H9 (cell line): ENCODE results near the gene ITIH5. TPM values are rescaled to one million over a fixed set of nuclear protein-coding genes. Genes with fewer than 3 reads are reported as not detected.

Source experiments
- DNase-seq: peaks from one replicate; pipeline ENCODE4 v3.0.0-alpha.2; 2017
- H2AFZ ChIP-seq: one replicate; pipeline ENCODE4 v1.6.1; 2013; ENCODE audit warnings: mild to moderate bottlenecking, low read length, control low read depth, moderate library complexity
- H2AK5ac ChIP-seq: 2 replicates; pipeline ENCODE4 v1.6.1; 2013; ENCODE audit warnings: low read length, control low read depth, mixed read lengths; ENCODE audit not compliant: insufficient read length
- H2BK120ac ChIP-seq: one replicate; pipeline ENCODE4 v1.6.1; 2013; ENCODE audit warnings: low read depth, mild to moderate bottlenecking, low read length, control low read depth, inconsistent platforms; ENCODE audit not compliant: poor library complexity, severe bottlenecking
- H2BK12ac ChIP-seq: 2 replicates; pipeline ENCODE4 v1.6.1; 2013; ENCODE audit warnings: low read length, control low read depth, mixed read lengths, low read depth; ENCODE audit not compliant: insufficient read length
- H2BK15ac ChIP-seq: 2 replicates; pipeline ENCODE4 v1.6.1; 2013; ENCODE audit warnings: low read depth, low read length, control low read depth
- H2BK20ac ChIP-seq: one replicate; pipeline ENCODE4 v1.6.1; 2013; ENCODE audit warnings: low read depth, mild to moderate bottlenecking, low read length, control low read depth, inconsistent platforms; ENCODE audit not compliant: poor library complexity, severe bottlenecking
- H2BK5ac ChIP-seq: 2 replicates; pipeline ENCODE4 v1.6.1; 2013; ENCODE audit warnings: low read length, control low read depth, mixed read lengths; ENCODE audit not compliant: insufficient read length
- H3K14ac ChIP-seq: 2 replicates; pipeline ENCODE4 v1.6.1; 2013; ENCODE audit warnings: low read length, control low read depth; ENCODE audit not compliant: insufficient read depth
- H3K18ac ChIP-seq: 2 replicates; pipeline ENCODE4 v1.6.1; 2013; ENCODE audit warnings: low read depth, mild to moderate bottlenecking, mixed read lengths, low read length, control low read depth; ENCODE audit not compliant: insufficient read length
- H3K23ac ChIP-seq: 2 replicates; pipeline ENCODE4 v1.6.1; 2013; ENCODE audit warnings: low read length, control low read depth, mixed read lengths, low read depth; ENCODE audit not compliant: insufficient read length
- H3K23me2 ChIP-seq: 2 replicates; pipeline ENCODE4 v1.6.1; 2013; ENCODE audit warnings: low read depth, mild to moderate bottlenecking, mixed read lengths, low read length, control low read depth; ENCODE audit not compliant: insufficient read length, poor library complexity, severe bottlenecking
- H3K27ac ChIP-seq: 2 replicates; pipeline ENCODE4 v1.5.1; 2013; ENCODE audit warnings: low read length, control low read depth, mixed read lengths, low read depth; ENCODE audit not compliant: insufficient read length
- H3K27me3 ChIP-seq: 2 replicates; pipeline ENCODE4 v1.6.1; 2013; ENCODE audit warnings: low read length, control low read depth, inconsistent platforms; ENCODE audit not compliant: insufficient read depth
- H3K4ac ChIP-seq: 2 replicates; pipeline ENCODE4 v1.6.1; 2013; ENCODE audit warnings: low read depth, mild to moderate bottlenecking, control low read depth, inconsistent platforms, low read length, moderate library complexity
- H3K4me1 ChIP-seq: 2 replicates; pipeline ENCODE4 v1.6.1; 2013; ENCODE audit warnings: low read length, control low read depth, inconsistent platforms; ENCODE audit not compliant: insufficient read depth
- H3K4me2 ChIP-seq: 2 replicates; pipeline ENCODE4 v1.6.1; 2013; ENCODE audit warnings: low read length, control low read depth, mixed read lengths; ENCODE audit not compliant: insufficient read length, insufficient read depth
- H3K56ac ChIP-seq: 2 replicates; pipeline ENCODE4 v1.6.1; 2013; ENCODE audit warnings: low read depth, mild to moderate bottlenecking, mixed read lengths, low read length, control low read depth; ENCODE audit not compliant: insufficient read length
- H3K79me1 ChIP-seq: 2 replicates; pipeline ENCODE4 v1.6.1; 2013; ENCODE audit warnings: low read depth, mild to moderate bottlenecking, moderate library complexity, low read length, control low read depth, inconsistent platforms; ENCODE audit not compliant: insufficient read depth, poor library complexity, severe bottlenecking
- H3K79me2 ChIP-seq: 2 replicates; pipeline ENCODE4 v1.6.1; 2013; ENCODE audit warnings: low read length, control low read depth, inconsistent platforms; ENCODE audit not compliant: insufficient read depth
- H3K9ac ChIP-seq: 2 replicates; pipeline ENCODE4 v1.6.1; 2013; ENCODE audit warnings: low read length, control low read depth, mixed read lengths; ENCODE audit not compliant: insufficient read length; ENCODE audit errors: extremely low read depth
- H3K9me3 ChIP-seq: one replicate; pipeline ENCODE4 v1.6.1; 2013; ENCODE audit warnings: low read depth, low read length, inconsistent platforms; ENCODE audit not compliant: control insufficient read depth
- H3T11ph ChIP-seq: one replicate; pipeline ENCODE4 v1.6.1; 2013; ENCODE audit warnings: mild to moderate bottlenecking, low read length, control low read depth, inconsistent platforms
- H4K20me1 ChIP-seq: one replicate; pipeline ENCODE4 v1.6.1; 2013; ENCODE audit not compliant: control insufficient read depth, insufficient read length, insufficient read depth
- H4K5ac ChIP-seq: 2 replicates; pipeline ENCODE4 v1.6.1; 2013; ENCODE audit warnings: low read depth, mild to moderate bottlenecking, mixed read lengths, low read length, control low read depth; ENCODE audit not compliant: insufficient read length
- H4K8ac ChIP-seq: replicated peaks from 2 replicates; pipeline ENCODE4 v1.6.1; 2013; ENCODE audit warnings: low read length, control low read depth, mixed read lengths, low read depth; ENCODE audit not compliant: insufficient read length
- H4K91ac ChIP-seq: 2 replicates; pipeline ENCODE4 v1.6.1; 2013; ENCODE audit warnings: low read depth, mild to moderate bottlenecking, moderate library complexity, mixed read lengths, low read length, control low read depth; ENCODE audit not compliant: insufficient read length
- H3K27ac Mint-ChIP-seq, 3 experiments: 2 replicates in 2 of 3; 3 replicates in 1 of 3; pipeline ENCODE4 v1.8.0; 2020 to 2021; ENCODE audit warnings: mixed read lengths in 3 of 3, mild to moderate bottlenecking in 1 of 3, moderate library complexity in 1 of 3
- H3K27me3 Mint-ChIP-seq: 2 replicates; pipeline ENCODE4 v1.8.0; 2021; ENCODE audit warnings: low read depth, mild to moderate bottlenecking, moderate library complexity, mixed read lengths
- H3K36me3 Mint-ChIP-seq, 3 experiments: 2 replicates in 2 of 3; 3 replicates in 1 of 3; pipeline ENCODE4 v1.8.0; 2020 to 2021; ENCODE audit warnings: low read depth in 3 of 3, mixed read lengths in 3 of 3; ENCODE audit not compliant: insufficient read depth in 1 of 3
- H3K4me1 Mint-ChIP-seq, 2 experiments: 2 replicates each; pipeline ENCODE4 v1.8.0; 2020; ENCODE audit warnings: mixed read lengths in 2 of 2
- H3K4me3 Mint-ChIP-seq, 2 experiments: 2 replicates in 1 of 2; 3 replicates in 1 of 2; pipeline ENCODE4 v1.8.0; 2020 to 2021; ENCODE audit warnings: mild to moderate bottlenecking in 2 of 2, mixed read lengths in 2 of 2, moderate library complexity in 1 of 2
- H3K9me3 Mint-ChIP-seq, 2 experiments: 2 replicates in 1 of 2; 3 replicates in 1 of 2; pipeline ENCODE4 v1.8.0; 2020; ENCODE audit warnings: mild to moderate bottlenecking in 2 of 2, mixed read lengths in 2 of 2, moderate library complexity in 1 of 2
- WGBS: extraction: QIAGEN DNeasy Blood & Tissue Kit; methylation state at CpG from one replicate; pipeline ENCODE4 v1.1.7; 2013; ENCODE audit warnings: missing lambda C conversion rate, low lambda C conversion rate, mixed read lengths; ENCODE audit not compliant: insufficient read length; ENCODE audit errors: extremely low coverage; 5-methylcytosine and 5-hydroxymethylcytosine counted together
- total RNA-seq: library from RNA; stranded (reverse); gene quantifications from 2 replicates; pipeline ENCODE4 v1.2.1, GENCODE V29; 2021
- TF ChIP-seq, protein P1 (sequence below): fragments of 200-600 bp; sonication (generic); conservative IDR thresholded peaks from 3 replicates; pipeline ENCODE4 v1.8.0; 2021; ENCODE audit warnings: antibody characterized with exemption, mild to moderate bottlenecking

ITIH5 gene
- total RNA-seq, 1 experiment from 2014 or later = 1.3 TPM

DNA sequence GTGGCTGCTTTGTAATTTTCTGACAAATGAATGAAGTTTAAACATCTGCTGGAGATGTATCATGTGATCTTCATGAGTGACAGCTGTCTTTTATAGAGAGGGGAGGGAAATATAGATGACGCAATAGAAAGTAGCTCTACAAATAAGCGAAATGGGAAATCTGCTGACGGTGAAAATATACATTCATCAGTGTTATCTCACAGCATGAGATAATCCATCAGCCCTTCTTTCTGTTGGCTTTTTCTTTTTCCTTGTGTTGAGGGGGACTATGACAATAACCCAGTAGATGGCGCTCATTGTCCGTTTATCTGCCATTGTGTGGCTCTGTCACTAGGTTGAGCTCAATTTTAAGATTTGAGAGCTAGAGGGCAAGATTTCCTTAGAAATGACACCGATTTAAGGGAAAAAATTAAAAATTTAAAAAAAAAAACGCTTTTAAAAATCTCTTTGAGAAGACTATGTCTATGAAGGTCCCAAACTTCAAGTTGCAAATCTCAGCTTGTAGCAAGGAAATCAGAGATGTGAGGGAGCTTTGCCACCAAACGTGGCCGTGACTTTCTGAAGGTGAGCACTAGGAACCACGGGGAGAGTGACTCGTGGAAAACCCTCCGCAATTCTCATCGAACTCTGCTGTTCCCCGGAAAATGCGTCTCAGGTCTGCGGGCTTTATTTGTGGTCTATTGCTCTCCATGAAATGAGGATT lies 141.3 kb downstream of the ITIH5 start:
- Mint-ChIP-seq H3K36me3 (no peaks in the 10 kb centered on the region), H3K27me3 (peaks cover 8% of the 10 kb centered on the region; the same call in 1 of the 2 replicates), H3K27ac (no peak overlapping the region), H3K4me1 (peaks cover 3 to 4% of the 10 kb centered on the region in 2 experiments; a peak in 3 of 4 replicates), H3K4me3 (no peak overlapping the region), H3K9me3 (no peaks in the 10 kb centered on the region)
- no peak overlapping the region for H4K8ac ChIP-seq
- no peak overlapping the region for H2BK5ac ChIP-seq
- no peak overlapping the region for H2BK20ac ChIP-seq
- H2BK120ac ChIP-seq = no peak overlapping the region
- no CpG with 5 or more reads among the region's 16 CpGs for WGBS
- no peak overlapping the region for H2BK12ac ChIP-seq
- H4K91ac ChIP-seq = no peak overlapping the region
- no peaks in the 10 kb centered on the region for H3K23me2 ChIP-seq
- no peaks in the 10 kb centered on the region for H3K9me3 ChIP-seq
- DNase-seq = peak; percentile 47
- H3K4me1 ChIP-seq = no peaks in the 10 kb centered on the region
- H3K79me1 ChIP-seq = no peaks in the 10 kb centered on the region
- H4K5ac ChIP-seq = no peak overlapping the region
- H3K18ac ChIP-seq = no peak overlapping the region
- H3K27ac ChIP-seq = no peak overlapping the region
- H2BK15ac ChIP-seq = no peak overlapping the region
- no peak overlapping the region for H2AFZ ChIP-seq
- no peak overlapping the region for H3K56ac ChIP-seq
- no peak overlapping the region for H3K23ac ChIP-seq
- no peak overlapping the region for H2AK5ac ChIP-seq
- no peak overlapping the region for H3K4me2 ChIP-seq
- no peak overlapping the region for H3T11ph ChIP-seq
- H3K14ac ChIP-seq = no peak overlapping the region
- no peak overlapping the region for H3K9ac ChIP-seq
- no peaks in the 10 kb centered on the region for H3K27me3 ChIP-seq
- TF ChIP-seq, protein P1, sequence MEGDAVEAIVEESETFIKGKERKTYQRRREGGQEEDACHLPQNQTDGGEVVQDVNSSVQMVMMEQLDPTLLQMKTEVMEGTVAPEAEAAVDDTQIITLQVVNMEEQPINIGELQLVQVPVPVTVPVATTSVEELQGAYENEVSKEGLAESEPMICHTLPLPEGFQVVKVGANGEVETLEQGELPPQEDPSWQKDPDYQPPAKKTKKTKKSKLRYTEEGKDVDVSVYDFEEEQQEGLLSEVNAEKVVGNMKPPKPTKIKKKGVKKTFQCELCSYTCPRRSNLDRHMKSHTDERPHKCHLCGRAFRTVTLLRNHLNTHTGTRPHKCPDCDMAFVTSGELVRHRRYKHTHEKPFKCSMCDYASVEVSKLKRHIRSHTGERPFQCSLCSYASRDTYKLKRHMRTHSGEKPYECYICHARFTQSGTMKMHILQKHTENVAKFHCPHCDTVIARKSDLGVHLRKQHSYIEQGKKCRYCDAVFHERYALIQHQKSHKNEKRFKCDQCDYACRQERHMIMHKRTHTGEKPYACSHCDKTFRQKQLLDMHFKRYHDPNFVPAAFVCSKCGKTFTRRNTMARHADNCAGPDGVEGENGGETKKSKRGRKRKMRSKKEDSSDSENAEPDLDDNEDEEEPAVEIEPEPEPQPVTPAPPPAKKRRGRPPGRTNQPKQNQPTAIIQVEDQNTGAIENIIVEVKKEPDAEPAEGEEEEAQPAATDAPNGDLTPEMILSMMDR = peak; percentile 91
- H3K79me2 ChIP-seq = no peaks in the 10 kb centered on the region
- no peak overlapping the region for H3K4ac ChIP-seq
- no peaks in the 10 kb centered on the region for H4K20me1 ChIP-seq
